MCF 10A (cell line): Measurements from ENCODE around the gene TMEM263. TPM values are rescaled to one million over a fixed set of nuclear protein-coding genes. Genes with fewer than 3 reads are reported as not detected.

Experiments
- BruUV-seq: library from RNA; stranded (reverse); fragments of 400-500 nt; replicated peaks from 2 replicates; lab custom pipeline; 2021; lab: Mats Ljungman, UMichigan
- CTCF ChIA-PET: fragments of 300-600 bp; sonication (Branson Sonifier 250); formaldehyde crosslinking; extraction: SDS; loops from one replicate; lab custom pipeline; 2021; ENCODE audit warnings: antibody characterized with exemption, inconsistent platforms; lab: Yijun Ruan, JAX
- POLR2A ChIA-PET: fragments of 300-600, 350-650 bp; sonication (Branson Sonifier 250); formaldehyde crosslinking; extraction: SDS; loops from one replicate; lab custom pipeline; 2020; ENCODE audit warnings: antibody characterized with exemption, inconsistent platforms; lab: Yijun Ruan, JAX
- DNase-seq: peaks from one replicate; pipeline ENCODE4 v3.0.0-alpha.2; 2018; ENCODE audit not compliant: unreplicated experiment
- H3K27ac Mint-ChIP-seq: one replicate; pipeline ENCODE4 v1.8.0; 2022; ENCODE audit warnings: mild to moderate bottlenecking, low read depth, mixed read lengths; ENCODE audit not compliant: unreplicated experiment
- H3K27me3 Mint-ChIP-seq: one replicate; pipeline ENCODE4 v1.8.0; 2022; ENCODE audit warnings: mixed read lengths; ENCODE audit not compliant: insufficient read depth, unreplicated experiment
- H3K36me3 Mint-ChIP-seq: one replicate; pipeline ENCODE4 v1.8.0; 2022; ENCODE audit warnings: mild to moderate bottlenecking, moderate library complexity, mixed read lengths; ENCODE audit not compliant: insufficient read depth, unreplicated experiment
- H3K4me1 Mint-ChIP-seq: one replicate; pipeline ENCODE4 v1.8.0; 2022; ENCODE audit warnings: mixed read lengths; ENCODE audit not compliant: insufficient read depth, unreplicated experiment
- H3K4me3 Mint-ChIP-seq: one replicate; pipeline ENCODE4 v1.8.0; 2022; ENCODE audit warnings: mild to moderate bottlenecking, moderate library complexity, mixed read lengths; ENCODE audit not compliant: unreplicated experiment
- H3K9me3 Mint-ChIP-seq: one replicate; pipeline ENCODE4 v1.8.0; 2022; ENCODE audit warnings: mixed read lengths; ENCODE audit not compliant: unreplicated experiment
- CTCF ChIP-seq: fragments of 200-600 bp; IDR thresholded peaks from one replicate; pipeline ENCODE4 v1.8.0; 2022; ENCODE audit warnings: antibody characterized with exemption, mild to moderate bottlenecking; ENCODE audit not compliant: unreplicated experiment
- intact Hi-C: fragments of 100-400 bp; cut with micrococcal nuclease; formaldehyde crosslinking; loops from 2 replicates; pipeline ENCODE4 v1.14.1; 2022
- total RNA-seq: library from RNA; stranded (reverse); gene quantifications from 2 replicates; pipeline ENCODE4 v1.2.3, GENCODE V29; 2022

Gene TMEM263
- total RNA-seq, 1 experiment from 2014 or later: 60.1 TPM

DNA sequence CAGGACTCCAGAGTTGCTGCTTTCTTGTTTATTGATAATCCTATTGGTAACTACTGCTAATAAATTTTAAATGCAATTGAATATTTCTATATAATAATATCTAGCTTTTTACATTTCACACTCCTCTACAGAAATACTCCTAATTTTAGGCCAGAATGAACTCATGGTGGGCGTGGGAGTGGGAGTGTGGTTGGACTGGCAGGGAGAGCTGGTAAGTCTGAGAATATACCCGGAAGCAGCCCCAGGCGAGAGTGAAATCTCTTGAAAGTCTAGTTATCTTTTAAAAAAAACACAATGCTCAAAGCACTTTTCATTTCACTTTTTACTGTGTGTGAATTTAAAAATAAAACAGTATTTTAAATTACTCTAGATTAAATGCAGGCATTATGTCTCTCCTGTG, 4.7 kb downstream of the TMEM263 start:
- DNase-seq: no peak
- H3K27ac Mint-ChIP-seq: no peak overlapping the region
- no peaks in the 10 kb centered on the region for H3K27me3 Mint-ChIP-seq
- ChIA-PET CTCF (interaction anchor here (0.5 to 1.1 kb wide), 4 partner anchors 21 to 1241 kb away, joined by 3 to 4 read pairs (median 4); no protein-coding TSS in a partner anchor), POLR2A (interaction anchor here (0.8 to 2.0 kb wide), 4 partner anchors 14 to 27 kb away, joined by 3 to 7 read pairs (median 5); partner anchors contain the start of gene MTERF2)
- peaks cover 29% of the 10 kb centered on the region for H3K4me1 Mint-ChIP-seq
- no TSS peak for BruUV-seq
- no peaks in the 10 kb centered on the region for H3K9me3 Mint-ChIP-seq
- no peak overlapping the region for H3K4me3 Mint-ChIP-seq
- H3K36me3 Mint-ChIP-seq: peaks cover 30% of the 10 kb centered on the region
- no peak for TF ChIP-seq CTCF
- intact Hi-C loops: no loop called here

- intact Hi-C loops: no loop called here
- ChIA-PET CTCF (interaction anchor here (0.7 to 1.2 kb wide), 3 partner anchors 15 to 1328 kb away, joined by 3 to 4 read pairs (median 3); no protein-coding TSS in a partner anchor), POLR2A (interaction anchor here (0.7 kb wide), 1 partner anchor 10 kb away, joined by 3 read pairs; no protein-coding TSS in a partner anchor)
- TF ChIP-seq CTCF: no peak
- Mint-ChIP-seq H3K9me3 (no peaks in the 10 kb centered on the region), H3K27me3 (no peaks in the 10 kb centered on the region), H3K4me3 (no peak overlapping the region), H3K36me3 (peaks cover 42% of the 10 kb centered on the region), H3K27ac (peak overlapping the region; percentile 27), H3K4me1 (peaks cover 29% of the 10 kb centered on the region)
- no TSS peak for BruUV-seq
- DNase-seq: no peak
Measured at GRCh38 chr12:106962286-106962685, 6.6 kb downstream of the TMEM263 start.

DNA sequence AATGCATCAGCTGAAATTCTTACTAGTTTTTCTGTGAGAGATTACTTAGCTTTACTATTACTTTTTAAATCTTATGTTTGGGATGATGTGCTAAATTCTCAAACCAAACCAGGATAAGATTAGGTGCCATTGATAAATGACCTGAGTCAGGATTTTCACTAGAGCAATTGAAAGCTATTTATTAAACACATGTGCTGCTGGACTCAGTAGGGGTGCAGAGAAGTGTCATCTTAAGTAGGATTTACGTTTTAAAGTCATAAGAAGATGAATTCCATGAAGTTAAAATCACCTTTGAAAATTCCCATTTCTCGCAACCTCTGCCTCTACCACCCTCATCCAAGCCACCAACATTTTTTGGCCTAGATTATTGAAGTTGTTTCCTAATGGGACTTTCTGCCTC, 8.8 kb downstream of the TMEM263 start:
- no peak for DNase-seq
- BruUV-seq: no TSS peak
- Mint-ChIP-seq H3K27me3 (no peaks in the 10 kb centered on the region), H3K4me3 (no peak overlapping the region), H3K27ac (no peak overlapping the region), H3K36me3 (peaks cover 57% of the 10 kb centered on the region), H3K4me1 (peaks cover 21% of the 10 kb centered on the region), H3K9me3 (no peaks in the 10 kb centered on the region)
- ChIA-PET POLR2A (interaction anchor here (0.7 kb wide), 1 partner anchor 13 kb away, joined by 3 read pairs; no protein-coding TSS in a partner anchor), CTCF (no interaction called here)
- no peak for TF ChIP-seq CTCF
- intact Hi-C loops: no loop called here

DNA sequence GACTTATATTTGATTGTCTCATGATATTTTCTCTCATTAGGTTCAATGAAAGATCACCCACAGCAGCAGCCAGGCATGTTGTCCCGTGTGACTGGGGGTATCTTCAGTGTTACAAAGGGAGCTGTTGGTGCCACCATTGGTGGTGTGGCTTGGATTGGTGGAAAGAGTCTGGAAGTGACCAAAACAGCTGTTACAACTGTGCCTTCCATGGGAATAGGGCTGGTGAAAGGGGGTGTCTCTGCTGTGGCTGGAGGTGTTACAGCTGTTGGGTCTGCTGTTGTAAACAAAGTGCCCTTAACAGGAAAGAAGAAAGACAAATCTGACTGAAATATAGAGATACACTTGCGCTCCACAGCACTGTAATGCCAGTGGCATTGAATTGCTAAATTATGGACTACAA, 15.4 kb downstream of the TMEM263 start:
- POLR2A ChIA-PET: interaction anchor here (1.0 to 3.8 kb wide), 3 partner anchors 12 to 16 kb away, joined by 3 to 13 read pairs (median 4); partner anchors contain the start of gene MTERF2
- Mint-ChIP-seq H3K27ac (no peak overlapping the region), H3K4me1 (peaks cover 8% of the 10 kb centered on the region), H3K9me3 (no peaks in the 10 kb centered on the region), H3K27me3 (no peaks in the 10 kb centered on the region), H3K4me3 (no peak overlapping the region), H3K36me3 (peaks cover 53% of the 10 kb centered on the region)
- CTCF ChIA-PET: no interaction called here
- DNase-seq: no peak
- no TSS peak for BruUV-seq
- TF ChIP-seq CTCF: no peak
- intact Hi-C loops: no loop called here
